ENCODE measurements around the gene PEAR1. TPM values are rescaled to one million over a fixed set of nuclear protein-coding genes. Genes with fewer than 3 reads are reported as not detected.
A peak's percentile ranks its signal among the peaks of the same experiment; 100 is the strongest.

PEAR1 gene
- polyA plus RNA-seq, 3 donors: 17.8 to 22.3 (median 22.1) TPM

- no peak for DNase-seq
These were observed 13.0 kb upstream of the PEAR1 start for GRCh38 chr1:156880473-156880872.

DNA sequence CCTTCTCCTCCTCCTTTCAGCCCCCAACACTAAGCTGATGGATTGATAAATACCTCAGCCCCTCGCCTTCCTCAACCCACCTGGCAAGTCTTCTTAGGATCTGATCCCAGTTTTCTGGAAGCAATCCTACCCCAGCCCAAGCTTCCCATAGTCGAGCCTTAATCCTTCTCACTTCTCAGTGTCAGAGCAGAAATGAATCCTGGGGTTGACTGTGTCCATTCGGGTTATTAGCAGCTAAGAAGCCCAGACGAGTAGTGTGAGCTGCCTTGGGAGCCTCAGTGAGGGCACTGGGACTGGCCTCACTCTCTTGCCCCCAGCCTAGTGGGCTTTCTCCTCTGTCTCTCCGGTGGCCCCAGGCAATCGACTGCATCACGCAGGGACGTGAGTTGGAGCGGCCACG, 12.4 kb upstream of the PEAR1 start:
- no peak for DNase-seq

DNA sequence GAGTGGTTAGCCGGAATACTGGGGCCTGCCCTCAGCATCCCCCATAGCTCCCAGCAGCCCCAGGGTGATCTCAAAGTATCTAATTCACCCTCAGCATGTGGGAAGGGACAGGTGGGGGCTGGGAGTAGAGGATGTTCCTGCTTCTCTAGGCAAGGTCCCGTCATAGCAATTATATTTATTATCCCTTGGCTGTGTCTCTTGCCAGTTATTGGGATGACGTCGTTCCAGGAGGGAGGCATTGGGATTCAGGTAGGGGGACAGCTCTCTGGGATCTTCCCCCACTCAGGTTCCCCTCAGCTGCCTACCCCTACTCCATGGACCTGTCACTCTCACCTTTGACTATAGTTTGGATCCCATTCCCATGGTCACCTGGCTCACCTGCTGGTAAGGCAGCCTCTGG, 11.9 kb upstream of the PEAR1 start:
- no peak for DNase-seq

DNA sequence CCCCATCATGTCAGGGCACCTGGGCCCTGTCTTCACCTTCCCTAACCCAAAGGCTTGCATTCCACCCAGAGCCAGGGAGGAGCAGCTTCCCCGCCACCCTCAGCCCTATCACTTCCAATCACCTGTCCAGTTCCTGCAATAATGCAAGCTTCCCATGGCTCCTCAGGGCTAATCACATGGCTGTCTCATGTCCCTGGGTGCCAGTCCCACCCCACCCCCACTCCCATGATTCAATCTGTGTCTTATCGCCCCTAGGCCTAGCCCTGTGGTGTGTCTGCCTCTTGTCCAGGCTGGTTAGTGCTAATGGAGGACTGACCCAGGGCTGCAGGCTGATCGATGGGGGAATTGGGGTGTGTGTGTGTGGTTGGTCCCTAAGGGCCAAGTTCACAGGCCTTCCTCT, 11.0 kb upstream of the PEAR1 start:
- no peak for DNase-seq

DNA sequence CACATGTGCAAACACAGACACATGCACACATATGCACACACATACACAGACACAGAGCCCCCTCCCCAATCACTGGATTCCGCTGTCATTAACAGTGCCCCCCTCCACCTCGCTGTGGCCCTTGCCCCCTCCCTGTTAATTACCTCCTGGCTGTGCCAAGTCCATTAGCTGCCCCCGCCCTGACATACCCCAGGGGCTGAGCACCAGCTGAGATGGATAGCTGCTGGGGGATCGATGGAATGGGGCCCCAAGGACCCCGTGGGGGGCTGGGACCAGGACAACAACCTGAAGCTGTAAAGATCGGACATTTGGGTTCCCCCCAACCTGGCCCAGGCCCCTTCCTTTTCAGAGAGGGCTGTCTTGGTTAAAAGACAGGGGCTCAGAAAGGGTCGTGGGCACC, 9.6 kb upstream of the PEAR1 start:
- no peak for DNase-seq

- no peak for DNase-seq
These were observed 8.8 kb upstream of the PEAR1 start for GRCh38 chr1:156884560-156885184.

DNA sequence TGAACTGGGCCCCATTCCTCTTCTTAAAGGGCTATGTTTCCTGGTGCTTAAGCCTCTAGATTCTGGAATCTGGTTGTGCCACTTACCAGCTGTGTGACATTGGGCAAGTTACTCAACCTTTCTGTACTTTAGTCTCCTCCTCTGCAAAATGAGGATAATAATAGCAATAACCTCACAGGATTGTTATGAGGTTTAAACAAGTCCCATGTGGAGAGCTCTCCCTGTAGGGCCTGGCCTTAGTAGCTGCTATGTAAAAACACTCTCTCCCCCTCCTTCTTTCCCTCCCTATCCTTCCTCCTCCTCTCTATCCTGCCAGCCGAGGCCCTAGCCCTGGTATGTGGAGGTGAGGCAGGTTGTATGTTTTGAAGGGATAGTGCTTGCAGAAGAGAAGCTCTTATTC, 8.2 kb upstream of the PEAR1 start:
- no peak for DNase-seq

DNA sequence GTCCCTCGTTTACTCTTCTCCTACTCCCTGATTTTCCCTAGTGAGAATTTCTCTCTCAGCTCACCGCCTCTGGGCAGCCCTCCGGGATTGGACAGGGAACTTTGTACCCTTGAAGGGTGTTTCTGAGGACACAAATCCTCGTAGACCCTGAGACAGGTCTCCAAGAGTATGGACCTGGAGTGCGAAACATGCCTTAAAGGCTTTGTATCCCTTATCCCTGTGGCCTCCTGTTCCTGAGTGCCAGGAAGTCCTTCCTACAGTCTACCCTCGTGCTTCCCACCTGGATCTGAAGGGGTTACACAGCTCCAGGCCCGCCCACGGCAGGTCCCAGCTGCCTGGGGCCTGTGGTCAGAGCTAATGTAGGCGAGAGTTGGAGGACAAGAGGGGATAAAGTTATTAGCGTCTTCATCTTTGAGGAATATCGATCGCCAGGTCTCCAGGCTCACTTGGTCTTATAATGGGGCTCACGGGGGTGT, 7.6 kb upstream of the PEAR1 start:
- no peak for DNase-seq

GRCh38 chr1:156886583-156887281, 6.8 kb upstream of the PEAR1 start:
- DNase-seq: no peak

DNA sequence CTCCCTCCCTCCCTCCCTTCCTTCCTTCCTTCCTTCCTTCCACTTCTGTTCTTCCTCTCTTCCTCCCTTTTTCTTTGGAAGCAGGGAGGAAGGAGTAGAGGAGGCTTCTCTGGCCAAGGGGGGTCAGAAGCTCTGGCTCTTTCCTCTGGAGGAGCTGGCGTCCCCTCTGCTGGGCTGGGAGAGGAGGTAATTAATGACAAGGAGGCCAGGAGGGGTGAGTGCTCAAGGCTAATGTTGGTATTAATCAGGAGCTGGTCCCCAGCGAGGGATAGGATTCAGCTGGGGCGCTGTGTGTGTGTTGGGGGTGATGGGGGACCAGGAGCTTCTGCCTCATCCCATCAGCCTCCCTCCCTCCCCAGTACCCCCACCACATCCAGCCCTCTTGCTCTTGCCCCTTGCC, 6.2 kb upstream of the PEAR1 start:
- peak; percentile 66 for DNase-seq

GRCh38 chr1:156887734-156888133, 5.8 kb upstream of the PEAR1 start:
- DNase-seq: no peak

DNA sequence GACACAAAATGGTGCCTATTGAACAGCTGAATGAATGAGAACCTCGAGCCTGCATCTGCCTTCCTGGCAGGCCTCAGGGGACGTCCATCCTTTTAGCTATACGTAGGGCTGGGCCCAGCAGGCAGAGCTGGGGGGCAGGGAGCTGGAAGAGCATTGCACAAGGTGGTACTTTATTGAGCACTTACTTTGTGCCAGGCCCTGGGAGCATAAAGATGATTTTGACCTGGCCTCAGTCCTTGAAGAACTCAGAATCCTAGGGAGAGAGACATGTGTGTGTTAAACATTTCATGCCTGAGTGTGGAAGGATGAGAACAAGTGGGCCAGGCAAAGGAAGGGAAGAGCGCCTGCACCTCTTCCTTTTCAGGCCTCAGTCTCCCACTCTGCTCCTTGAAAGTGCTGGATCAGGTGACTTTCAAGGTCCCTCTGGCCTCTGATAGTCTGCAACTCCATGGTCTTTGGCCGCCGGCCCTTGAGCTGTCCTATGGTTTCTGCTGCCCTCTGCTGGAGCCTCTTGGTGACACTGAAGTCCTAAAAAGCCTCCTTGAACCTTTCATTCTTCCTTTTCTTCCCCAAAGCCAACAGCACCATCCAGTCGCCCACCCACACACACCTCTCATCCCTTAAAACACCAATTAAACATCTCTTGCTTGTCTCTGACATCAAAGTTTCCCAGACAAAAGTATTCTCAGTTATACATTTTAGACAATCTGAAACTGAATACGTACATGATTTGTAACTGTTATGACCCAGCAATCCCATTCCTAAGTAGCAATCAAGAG, 3.5 kb upstream of the PEAR1 start:
- DNase-seq: peak; percentile 80

- peak; percentile 91 for DNase-seq
These were observed 1.1 kb upstream of the PEAR1 start for GRCh38 chr1:156892190-156893047.

- DNase-seq: no peak
These were observed 483 bp downstream of the PEAR1 start for GRCh38 chr1:156894001-156894400.

DNA sequence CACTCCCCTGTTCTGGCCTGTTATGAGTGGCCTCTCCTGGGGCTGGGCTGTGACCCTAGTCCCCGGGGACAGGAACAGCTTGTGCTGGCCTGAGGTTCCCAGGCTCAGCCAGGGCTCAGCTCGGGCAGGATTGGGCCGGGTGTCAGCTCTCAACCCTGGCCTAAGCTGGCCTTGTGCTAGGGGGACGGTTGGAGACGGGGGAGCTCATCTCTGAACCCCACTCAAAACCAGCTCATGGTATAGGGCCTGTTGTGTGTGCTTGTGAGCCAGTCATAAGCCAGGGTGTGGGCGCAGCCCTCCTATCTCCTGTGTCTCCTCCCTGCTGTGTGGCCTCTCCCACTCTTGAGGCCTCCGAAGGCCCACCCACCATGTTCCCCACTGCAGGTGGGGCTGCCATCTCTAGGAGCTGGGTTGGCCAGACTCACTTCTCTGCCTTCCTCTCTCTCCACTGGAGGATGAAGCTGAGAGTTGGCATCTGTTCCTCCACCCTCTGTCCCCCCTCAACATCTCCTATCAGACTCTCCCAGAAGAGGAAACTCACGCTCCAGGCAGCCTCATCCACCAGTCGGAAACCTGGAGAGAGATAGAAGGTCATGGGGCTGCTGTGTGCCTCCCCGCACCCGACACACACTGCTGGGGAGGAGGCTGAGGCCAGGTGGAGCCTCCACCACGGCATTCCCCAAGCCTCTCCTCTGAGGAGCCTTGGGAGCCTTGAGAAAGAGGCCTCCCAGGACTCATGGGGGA, 1.4 kb downstream of the PEAR1 start:
- no peak for DNase-seq

DNA sequence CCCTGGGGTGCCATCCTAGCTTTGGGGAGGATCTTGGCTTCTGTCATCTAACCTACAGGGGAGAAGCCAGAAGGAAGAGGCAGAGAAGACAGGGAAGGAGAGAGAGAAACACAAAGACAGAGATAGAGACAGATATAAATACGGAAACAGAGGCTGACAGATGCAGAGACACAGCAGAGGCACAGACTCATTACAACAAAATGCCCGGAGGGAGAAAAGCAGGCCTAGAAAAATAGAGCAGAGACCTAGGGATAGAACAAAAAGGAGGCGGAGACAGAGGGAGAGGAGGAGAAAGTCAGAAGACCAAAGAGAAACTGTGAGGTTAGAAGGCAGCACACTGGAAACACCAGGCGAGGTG, 1.9 kb downstream of the PEAR1 start:
- DNase-seq: no peak

GRCh38 chr1:156895927-156896326, 2.4 kb downstream of the PEAR1 start:
- no peak for DNase-seq

GRCh38 chr1:156896490-156897033, 3.0 kb downstream of the PEAR1 start:
- no peak for DNase-seq

DNA sequence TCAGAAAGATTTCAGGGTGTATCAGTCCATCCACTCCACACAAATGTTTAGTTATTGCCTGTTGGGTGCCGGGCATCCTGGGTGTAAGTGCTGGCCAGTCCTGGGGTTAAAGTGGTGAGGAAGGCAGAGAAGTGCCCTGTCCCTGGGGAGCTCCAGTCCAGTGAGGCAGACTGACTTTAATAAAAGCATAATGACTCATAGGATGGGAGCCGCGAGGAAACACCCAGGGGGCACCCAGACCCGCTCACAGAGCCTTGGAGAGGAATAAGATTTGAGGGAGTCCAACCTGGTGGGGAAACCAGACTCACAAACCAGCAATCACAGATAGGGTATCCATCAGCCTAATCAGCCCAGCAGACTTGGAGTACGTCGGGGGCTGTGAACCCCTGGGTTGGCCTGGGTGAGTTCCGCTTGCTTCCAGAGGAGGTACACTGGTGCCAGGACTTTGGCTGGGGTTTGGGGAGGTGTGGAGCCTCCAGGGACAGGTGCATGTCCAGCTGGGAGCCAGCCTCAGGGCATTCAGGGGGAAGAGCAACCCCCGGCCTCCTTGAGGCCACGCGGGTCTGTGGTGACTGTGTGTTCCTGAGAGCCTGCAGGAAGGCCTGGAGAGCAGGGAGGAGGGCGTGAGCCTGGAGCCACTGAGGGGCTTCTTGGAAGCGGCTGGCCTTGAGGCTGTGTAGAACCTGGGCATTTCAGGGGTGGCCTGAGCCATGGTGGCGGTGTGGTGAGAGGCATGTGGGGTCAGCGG, 3.7 kb downstream of the PEAR1 start:
- DNase-seq: no peak

- DNase-seq: peak; percentile 69
These were observed 4.6 kb downstream of the PEAR1 start for GRCh38 chr1:156898161-156898566.
